Measurements from ENCODE around the gene C1QTNF8. TPM values are rescaled to one million over a fixed set of nuclear protein-coding genes. Genes with fewer than 3 reads are reported as not detected.

The C1QTNF8 gene
- total RNA-seq, 1 experiment from 2014 or later: not detected

DNA sequence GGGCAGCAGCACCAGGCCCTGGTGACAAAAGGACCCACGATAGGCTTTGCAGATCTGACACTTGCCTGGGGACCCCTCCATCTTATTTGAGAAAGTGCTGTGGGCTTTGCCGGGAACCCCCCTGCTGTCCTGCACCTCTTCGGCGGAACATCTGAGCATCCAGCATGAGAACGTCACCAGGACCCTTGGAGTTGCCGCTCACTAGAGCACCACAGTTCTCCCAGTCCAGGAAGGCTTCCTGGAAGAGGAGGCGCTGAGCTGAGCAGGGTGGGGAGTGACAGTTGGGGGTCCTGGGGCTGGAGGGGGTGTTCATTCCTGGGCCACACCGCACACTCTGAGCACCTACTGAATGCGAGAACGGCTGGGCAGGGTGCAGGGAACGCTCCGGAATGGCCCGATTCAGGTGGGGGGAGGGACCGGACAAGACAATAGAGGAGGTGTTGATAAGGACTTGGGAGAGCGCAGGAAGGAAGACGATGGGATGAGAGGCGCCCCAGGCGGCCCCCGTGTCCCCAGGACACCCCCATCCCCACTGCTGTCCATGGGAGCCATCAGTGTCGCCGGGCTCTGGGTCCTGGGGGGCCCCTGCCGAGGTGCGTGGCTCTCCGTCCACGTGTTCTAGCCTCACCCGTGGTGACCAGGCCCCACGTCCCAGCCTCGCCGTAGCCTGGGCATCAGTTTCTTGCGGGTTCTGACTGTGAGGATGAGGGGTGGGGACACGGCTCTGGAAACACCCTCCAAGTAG lies 32.1 kb upstream of the C1QTNF8 start:
- DNase-seq (ENCODE audit: low read depth): no peak

GRCh38 chr16:1127101-1127500 lies 31.1 kb upstream of the C1QTNF8 start:
- DNase-seq (ENCODE audit: low read depth): no peak

GRCh38 chr16:1126586-1126985 lies 30.5 kb upstream of the C1QTNF8 start:
- no peak for DNase-seq (ENCODE audit: low read depth)

GRCh38 chr16:1126044-1126443 lies 30.0 kb upstream of the C1QTNF8 start:
- DNase-seq (ENCODE audit: low read depth): no peak

DNA sequence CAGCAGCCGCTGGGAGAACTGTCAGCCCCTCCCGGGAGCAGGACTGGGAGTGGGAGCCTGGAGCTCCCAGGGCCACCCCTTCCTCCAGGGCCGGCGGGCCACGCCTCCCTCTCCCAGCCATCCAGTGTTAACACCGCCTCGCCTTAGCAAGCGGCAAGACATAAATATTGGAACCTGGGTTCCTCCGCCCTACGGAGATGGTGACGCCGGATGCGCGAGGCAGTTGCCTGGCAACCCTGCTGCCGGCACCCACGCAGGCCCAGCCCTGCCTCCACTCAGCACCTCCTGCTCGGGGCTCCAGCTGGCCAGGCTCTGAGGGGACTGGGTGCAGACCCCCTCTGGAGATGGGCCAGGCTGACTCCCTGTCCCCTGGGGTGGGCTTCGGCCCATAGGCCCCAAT lies 29.4 kb upstream of the C1QTNF8 start:
- peak; percentile 38 for DNase-seq (ENCODE audit: low read depth)

DNA sequence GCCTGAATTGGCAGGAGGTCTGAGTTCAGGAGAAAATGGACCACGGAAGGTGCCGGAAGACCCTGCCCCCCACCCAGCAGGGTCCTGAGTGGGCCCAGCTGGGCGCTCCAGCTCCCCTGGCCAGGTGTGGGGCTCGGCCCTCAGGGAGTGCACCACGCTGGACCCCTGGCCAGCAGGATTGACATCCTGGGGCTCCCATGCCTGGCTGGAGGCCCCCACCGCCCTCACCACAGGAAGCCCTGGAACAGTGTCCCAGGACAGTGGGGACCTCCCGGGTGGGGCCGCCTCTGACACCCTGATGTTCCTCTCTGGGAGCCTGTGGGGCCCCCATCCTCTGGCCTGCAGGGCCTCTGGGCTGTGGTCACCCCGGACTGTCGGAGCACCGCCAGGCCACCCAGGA lies 28.8 kb upstream of the C1QTNF8 start:
- no peak for DNase-seq (ENCODE audit: low read depth)

DNA sequence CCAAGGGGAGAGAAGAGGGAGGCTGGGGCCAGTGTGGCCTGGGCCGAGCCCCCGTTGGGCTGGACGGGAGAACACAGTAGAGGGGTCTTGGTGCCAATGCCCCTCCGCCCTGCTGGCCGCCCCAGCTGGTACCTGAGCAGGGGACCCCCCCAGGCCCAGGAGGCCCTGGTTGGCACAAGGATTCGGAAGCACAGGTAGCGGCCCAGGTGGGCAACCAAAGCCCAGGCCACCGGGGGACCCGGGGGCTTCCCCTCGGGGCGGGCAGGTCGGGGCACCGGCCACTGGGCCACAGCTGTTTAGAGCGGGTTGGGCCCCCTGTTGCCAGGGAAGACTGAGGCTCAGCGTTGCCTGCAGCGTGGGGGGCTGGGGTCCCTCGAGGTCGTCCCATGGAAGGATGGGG lies 28.2 kb upstream of the C1QTNF8 start:
- no peak for DNase-seq (ENCODE audit: low read depth)

- DNase-seq (ENCODE audit: low read depth): no peak
Measured at GRCh38 chr16:1123525-1124230, 27.6 kb upstream of the C1QTNF8 start.

DNA sequence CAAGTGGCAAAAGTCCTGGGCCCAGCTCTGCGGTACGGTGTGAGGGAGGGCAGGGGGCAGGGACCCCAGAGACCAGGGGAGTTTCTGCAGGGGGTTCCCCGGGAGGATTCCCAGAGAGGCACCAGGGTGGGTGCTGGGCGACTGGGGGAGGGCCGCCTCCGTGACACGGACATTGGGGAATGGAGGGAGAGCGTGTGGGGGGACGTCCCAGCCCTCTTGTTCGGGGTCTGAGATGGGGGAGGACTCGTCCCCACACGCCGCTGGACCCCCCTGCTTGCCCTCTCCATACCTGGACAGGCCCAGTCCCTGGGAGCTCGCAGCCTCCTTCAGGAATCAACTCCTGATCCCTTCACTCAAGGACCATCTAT lies 26.3 kb upstream of the C1QTNF8 start:
- no peak for DNase-seq (ENCODE audit: low read depth)

DNA sequence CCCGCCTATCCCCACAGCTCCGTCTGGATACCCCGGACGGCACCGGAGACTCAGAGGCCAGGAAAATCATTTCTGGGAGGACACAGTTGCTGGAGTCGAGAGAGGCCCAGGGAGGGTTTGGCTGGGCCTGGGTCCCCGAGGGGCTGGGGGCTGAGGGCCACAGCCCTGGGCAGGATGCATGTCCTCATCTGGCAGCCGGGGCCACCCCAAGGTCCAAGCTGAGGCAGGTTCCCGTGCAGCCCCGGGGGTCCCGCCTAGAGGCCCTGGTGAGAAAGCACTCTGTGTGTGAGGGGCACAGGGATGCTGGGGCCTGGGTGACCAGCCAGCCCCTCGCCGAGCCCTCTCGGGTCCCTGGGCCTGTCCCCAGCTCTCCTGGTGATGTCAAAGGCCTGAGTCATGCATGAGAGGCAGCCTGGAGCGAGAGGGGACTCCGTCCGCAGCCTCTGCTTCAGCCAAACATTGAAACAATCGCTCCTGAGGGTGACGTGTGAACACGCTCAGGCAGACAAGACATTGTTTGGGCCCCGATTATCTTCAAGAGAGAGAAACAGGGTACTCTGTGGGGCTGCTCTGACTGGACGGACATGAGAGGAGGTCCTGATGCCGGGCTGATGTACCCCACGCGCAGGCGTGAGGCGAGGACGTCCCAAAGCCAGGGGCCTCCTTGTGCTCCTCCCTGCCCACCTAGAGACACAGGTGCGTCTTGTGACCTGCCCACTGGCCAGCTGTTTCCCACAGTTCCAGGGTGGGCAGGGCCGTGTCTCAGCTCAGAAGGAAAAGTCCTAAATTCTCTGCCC lies 25.8 kb upstream of the C1QTNF8 start:
- DNase-seq (ENCODE audit: low read depth): peak; percentile 46

DNA sequence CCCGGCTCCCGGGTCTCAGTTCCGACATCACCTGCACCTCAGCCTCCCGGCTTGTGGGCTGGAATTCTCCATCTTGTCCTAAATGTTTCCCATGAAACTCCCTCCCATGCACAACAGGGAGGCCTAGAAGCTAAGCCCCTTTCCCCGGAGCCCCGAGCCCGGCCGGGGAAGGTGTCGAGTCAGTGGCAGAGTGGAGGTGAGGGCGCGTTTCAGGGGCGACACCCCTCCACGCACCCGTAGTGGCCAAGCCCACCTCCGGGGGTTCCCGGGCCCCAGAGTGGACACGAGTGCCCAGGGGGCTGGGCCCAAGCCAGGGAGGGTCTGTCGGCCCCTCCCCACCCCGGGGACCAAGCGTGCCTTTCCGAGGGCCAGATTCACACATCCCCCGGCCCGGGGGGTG lies 25.0 kb upstream of the C1QTNF8 start:
- DNase-seq (ENCODE audit: low read depth): no peak

DNA sequence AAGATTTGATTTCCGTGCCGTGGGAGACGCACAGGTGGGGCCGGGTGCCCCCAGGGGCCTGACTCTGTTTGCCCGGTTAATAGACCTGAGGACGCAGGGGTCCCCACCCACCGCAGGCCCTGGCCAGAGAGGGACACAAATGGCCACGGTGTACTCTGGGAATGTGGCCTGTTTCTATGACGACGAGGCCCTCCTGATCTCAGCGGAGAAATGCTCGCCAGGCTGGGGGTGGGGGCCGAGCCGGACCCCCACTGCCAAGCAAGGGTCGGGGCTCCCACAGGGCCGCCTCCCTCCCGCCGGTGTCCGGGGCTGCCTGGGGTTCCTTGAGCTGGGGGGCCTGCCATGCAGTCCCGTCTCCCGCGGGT lies 24.5 kb upstream of the C1QTNF8 start:
- no peak for DNase-seq (ENCODE audit: low read depth)

GRCh38 chr16:1119766-1120576 lies 23.9 kb upstream of the C1QTNF8 start:
- peak; percentile 62 for DNase-seq (ENCODE audit: low read depth)

- DNase-seq (ENCODE audit: low read depth): no peak
Measured at GRCh38 chr16:1119129-1119528, 23.1 kb upstream of the C1QTNF8 start.

GRCh38 chr16:1117926-1118325 lies 21.9 kb upstream of the C1QTNF8 start:
- no peak for DNase-seq (ENCODE audit: low read depth)

DNA sequence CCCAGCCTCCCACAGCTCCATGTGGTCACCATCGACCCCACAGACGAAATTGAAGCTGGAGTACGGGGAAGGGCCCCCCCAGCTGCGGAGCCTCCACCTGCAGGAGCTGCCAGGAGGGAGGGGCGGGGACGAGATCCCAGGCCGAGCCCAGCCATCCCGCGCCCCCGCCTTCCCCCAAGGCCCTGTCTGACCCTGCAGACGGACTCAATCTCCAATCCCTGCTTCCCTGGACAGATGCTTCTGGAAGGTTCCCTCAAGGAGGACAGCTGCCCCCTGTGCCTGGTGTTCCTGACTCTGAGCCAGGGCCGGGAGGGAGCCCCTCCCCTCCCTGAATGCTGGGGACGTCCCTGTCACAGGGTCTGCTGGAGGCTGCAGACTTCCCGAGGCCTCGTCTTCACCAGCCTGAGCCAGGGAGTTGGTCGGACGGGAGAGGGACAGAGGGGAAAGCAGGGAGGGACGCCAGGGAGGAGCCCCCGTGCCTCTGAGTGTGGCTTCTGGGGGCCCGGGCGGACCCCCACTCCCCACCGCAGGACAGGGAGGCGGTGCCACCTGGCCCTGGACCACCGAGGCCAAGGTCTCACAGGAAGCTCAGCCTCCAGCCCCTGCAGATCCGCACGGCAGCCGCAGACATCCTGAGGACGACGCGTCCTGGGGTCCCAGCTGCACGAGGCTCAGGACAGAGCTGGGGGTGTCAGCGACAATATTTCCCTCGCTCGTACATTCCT lies 21.3 kb upstream of the C1QTNF8 start:
- no peak for DNase-seq (ENCODE audit: low read depth)

DNA sequence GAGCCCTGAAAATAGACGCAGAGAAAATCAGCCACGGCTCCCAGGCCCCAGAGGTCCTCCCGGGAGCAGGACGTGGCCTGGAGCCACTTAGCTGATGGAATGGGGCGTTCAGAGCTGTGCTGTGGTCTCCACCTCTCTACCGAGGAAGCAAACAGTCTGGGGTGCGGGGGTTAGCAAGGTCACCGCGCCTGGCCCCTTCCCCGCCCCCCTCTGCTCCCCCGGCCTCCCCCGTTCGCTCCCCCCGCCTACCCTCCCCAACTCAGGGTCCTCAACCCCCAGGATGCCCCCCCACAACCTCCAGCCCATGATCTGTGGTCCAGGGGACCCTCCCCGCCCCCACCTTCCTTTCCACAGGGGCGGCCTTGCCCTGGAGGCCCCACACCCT lies 20.6 kb upstream of the C1QTNF8 start:
- no peak for DNase-seq (ENCODE audit: low read depth)

GRCh38 chr16:1113889-1114526 lies 18.0 kb upstream of the C1QTNF8 start:
- DNase-seq (ENCODE audit: low read depth): no peak

GRCh38 chr16:1113489-1113888 lies 17.4 kb upstream of the C1QTNF8 start:
- no peak for DNase-seq (ENCODE audit: low read depth)

GRCh38 chr16:1112506-1113184 lies 16.6 kb upstream of the C1QTNF8 start:
- no peak for DNase-seq (ENCODE audit: low read depth)
